GM21381 (cell line): ENCODE measurements around the gene HNRNPUL1.

ENCODE experiments used
- ATAC-seq: cut with Tn5 transposase; IDR thresholded peaks from one replicate; pipeline ENCODE4 v1.9.1; 2021; ENCODE audit warnings: mild to moderate bottlenecking, moderate library complexity; ENCODE audit not compliant: unreplicated experiment

Gene HNRNPUL1

GRCh38 chr19:41233748-41234240, 30.4 kb upstream of the HNRNPUL1 start:
- ATAC-seq = no peak

GRCh38 chr19:41234512-41235168, 29.5 kb upstream of the HNRNPUL1 start:
- ATAC-seq = no peak

- ATAC-seq = no peak
Observed at GRCh38 chr19:41235480-41235879, 28.7 kb upstream of the HNRNPUL1 start.

GRCh38 chr19:41238244-41238643, 25.9 kb upstream of the HNRNPUL1 start:
- no peak for ATAC-seq

- no peak for ATAC-seq
Observed at GRCh38 chr19:41239363-41239762, 24.8 kb upstream of the HNRNPUL1 start.

GRCh38 chr19:41239961-41240574, 24.1 kb upstream of the HNRNPUL1 start:
- no peak for ATAC-seq

GRCh38 chr19:41241859-41242258, 22.3 kb upstream of the HNRNPUL1 start:
- ATAC-seq = no peak

- ATAC-seq = no peak
Observed at GRCh38 chr19:41244117-41244516, 20.1 kb upstream of the HNRNPUL1 start.

GRCh38 chr19:41245843-41246242, 18.3 kb upstream of the HNRNPUL1 start:
- no peak for ATAC-seq

- no peak for ATAC-seq
Observed at GRCh38 chr19:41248895-41249294, 15.3 kb upstream of the HNRNPUL1 start.

- ATAC-seq = no peak
Observed at GRCh38 chr19:41249707-41250423, 14.3 kb upstream of the HNRNPUL1 start.

- no peak for ATAC-seq
Observed at GRCh38 chr19:41253660-41254059, 10.5 kb upstream of the HNRNPUL1 start.

- no peak for ATAC-seq
Observed at GRCh38 chr19:41255171-41255570, 9.0 kb upstream of the HNRNPUL1 start.

- no peak for ATAC-seq
Observed at GRCh38 chr19:41261474-41262190, 2.5 kb upstream of the HNRNPUL1 start.

GRCh38 chr19:41263042-41263849, 926 bp upstream of the HNRNPUL1 start:
- peak; percentile 11 for ATAC-seq

- no peak for ATAC-seq
Observed at GRCh38 chr19:41264581-41265394, 616 bp downstream of the HNRNPUL1 start.

- ATAC-seq = no peak
Observed at GRCh38 chr19:41265395-41266153, 1.4 kb downstream of the HNRNPUL1 start.

GRCh38 chr19:41269055-41269454, 4.9 kb downstream of the HNRNPUL1 start:
- ATAC-seq = no peak

GRCh38 chr19:41269571-41269970, 5.4 kb downstream of the HNRNPUL1 start:
- ATAC-seq = no peak
